ENCODE data around the gene DPAGT1.

Gene DPAGT1

DNA sequence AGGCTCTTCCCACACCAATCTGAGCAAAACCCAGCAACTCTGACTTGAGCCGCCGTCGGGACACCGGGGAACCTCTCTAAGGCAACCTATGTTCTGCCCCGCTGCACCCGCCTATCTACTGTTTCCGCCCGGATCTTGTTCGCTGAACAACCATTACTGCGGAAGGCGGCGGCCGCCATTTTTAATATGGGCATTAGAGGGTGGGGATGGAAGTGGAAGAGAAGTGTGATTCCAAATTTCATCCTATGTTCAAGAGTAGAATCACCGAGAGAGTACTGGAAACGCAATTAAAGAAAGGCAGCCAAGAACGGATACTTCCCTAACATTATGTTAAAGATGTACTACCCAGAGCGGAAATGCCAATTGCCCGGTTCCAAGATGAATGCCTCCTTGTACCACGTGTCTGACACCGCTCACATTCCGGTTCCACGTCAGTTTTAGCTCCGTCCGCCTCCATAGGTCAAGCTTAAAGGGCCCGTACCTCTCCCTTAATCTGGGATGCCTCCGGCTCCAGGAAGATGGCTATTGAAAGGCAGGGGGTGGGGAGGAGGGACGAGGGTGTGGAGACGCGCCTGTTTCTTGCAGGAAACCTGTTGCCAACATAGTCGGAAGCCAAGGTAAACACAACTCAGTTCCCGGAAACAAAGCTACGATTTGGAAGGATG is at the start of gene DPAGT1:
Gene DPAGT1, minus strand, starts transcription at position 95 of the 665 bp plus-strand sequence. CDS start 198 bp downstream, outside the sequence.
- TF ChIP-seq CTCF (IDR thresholded peaks at IDR 0.05; ENCODE audit: borderline replicate concordance, insufficient read depth, low read depth, low read length): no peak
- peak within 1 kb of the TSS; percentile 71 for H3K4me3 ChIP-seq (ENCODE audit: low read depth, low read length)

- no peak for TF ChIP-seq CTCF (IDR thresholded peaks at IDR 0.05; ENCODE audit: borderline replicate concordance, insufficient read depth, low read depth, low read length)
- no peak overlapping the region for H3K4me3 ChIP-seq (ENCODE audit: low read depth, low read length)
Measured at GRCh38 chr11:119149786-119150275, 48.2 kb upstream of the DPAGT1 start.

GRCh38 chr11:119149018-119149785 is 47.5 kb upstream of the DPAGT1 start, which contains the start of gene ABCG4:
ABCG4 (plus strand) TSS chr11:119149052; CDS start chr11:119149966, 914 bp downstream.
- no peak for TF ChIP-seq CTCF (IDR thresholded peaks at IDR 0.05; ENCODE audit: borderline replicate concordance, insufficient read depth, low read depth, low read length)
- H3K4me3 ChIP-seq (ENCODE audit: low read depth, low read length): peak within 1 kb of the TSS; percentile 18

DNA sequence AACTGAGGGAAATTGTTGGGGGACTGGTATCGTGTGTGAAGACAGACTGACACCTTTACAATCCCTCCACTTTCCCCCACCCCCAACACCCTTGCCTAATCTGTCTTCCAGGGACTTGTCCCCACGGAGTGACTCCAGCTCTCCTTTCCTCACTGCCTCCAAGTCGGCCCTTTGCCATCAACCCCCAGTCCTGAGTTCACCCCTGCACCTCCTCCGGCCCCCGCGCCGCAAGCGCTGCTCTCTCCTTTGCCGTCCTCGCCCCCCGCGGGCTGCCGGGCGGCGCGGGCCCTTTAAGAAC is 47.0 kb upstream of the DPAGT1 start:
- peak overlapping the region; percentile 18 for H3K4me3 ChIP-seq (ENCODE audit: low read depth, low read length)
- no peak for TF ChIP-seq CTCF (IDR thresholded peaks at IDR 0.05; ENCODE audit: borderline replicate concordance, insufficient read depth, low read depth, low read length)

DNA sequence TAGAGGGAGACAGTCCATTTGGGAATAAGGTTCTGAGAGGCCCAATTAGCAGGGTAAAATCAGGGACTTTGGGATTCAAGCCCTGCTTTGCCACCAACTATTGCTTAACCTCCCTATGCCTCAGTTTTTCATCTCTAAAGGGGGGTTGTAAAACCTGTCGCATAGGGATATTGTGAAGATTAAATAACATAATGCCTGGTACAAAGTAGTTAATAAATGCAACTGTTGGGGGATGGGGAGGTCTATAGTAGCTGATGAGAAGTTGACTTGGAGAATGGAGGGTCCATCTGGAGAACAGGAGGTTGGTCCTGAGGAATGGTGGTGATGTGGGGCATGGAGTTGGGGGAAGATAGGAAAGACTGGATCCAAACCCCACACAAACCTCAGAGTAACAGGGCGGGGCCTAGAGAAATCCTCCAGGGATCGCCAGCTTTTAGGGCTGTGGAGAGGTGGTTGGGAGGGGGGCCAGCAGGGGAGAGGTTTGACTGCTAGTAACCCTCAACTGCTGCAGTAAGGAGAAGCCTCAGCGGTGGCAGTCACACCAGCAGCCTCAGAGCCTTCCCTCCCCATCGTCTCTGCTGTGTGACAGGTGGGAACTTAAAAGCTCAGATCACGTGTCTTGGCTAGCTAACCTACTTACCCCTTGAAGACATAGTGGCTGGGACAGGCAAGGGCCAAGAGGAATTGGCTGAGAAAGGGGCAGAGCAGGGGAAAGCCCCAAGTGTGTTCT is 46.1 kb upstream of the DPAGT1 start:
- H3K4me3 ChIP-seq (ENCODE audit: low read depth, low read length): no peak overlapping the region
- no peak for TF ChIP-seq CTCF (IDR thresholded peaks at IDR 0.05; ENCODE audit: borderline replicate concordance, insufficient read depth, low read depth, low read length)

DNA sequence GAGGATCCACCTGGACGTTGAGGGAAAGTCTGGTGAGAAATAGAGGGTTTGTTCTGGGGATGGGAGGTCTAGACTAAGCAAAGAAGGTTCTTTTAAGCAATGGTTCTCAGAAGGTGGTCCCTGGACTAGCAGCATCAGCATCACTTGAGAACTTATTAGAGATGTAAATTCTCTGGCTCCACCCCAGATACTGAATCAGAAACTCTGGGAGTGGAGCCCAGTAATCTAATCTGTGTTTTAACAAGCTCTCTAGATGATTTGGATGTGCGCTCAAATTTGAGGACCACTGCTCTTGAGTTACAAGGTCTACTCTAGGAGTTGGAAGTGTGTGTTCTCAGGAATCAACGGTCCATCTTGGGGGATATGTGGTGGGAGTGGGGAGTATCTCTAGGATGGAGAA is 43.9 kb upstream of the DPAGT1 start:
- no peak for TF ChIP-seq CTCF (IDR thresholded peaks at IDR 0.05; ENCODE audit: borderline replicate concordance, insufficient read depth, low read depth, low read length)
- H3K4me3 ChIP-seq (ENCODE audit: low read depth, low read length): no peak overlapping the region
